Right lobe of liver (tissue), 4 donors: ENCODE data around the gene ELMOD1.

Experiments
- POLR2A ChIP-seq: fragments of 450-650 bp; IDR thresholded peaks from one replicate; pipeline ENCODE4 v1.6.1; 2017; ENCODE audit warnings: antibody characterized with exemption, mild to moderate bottlenecking
- TF ChIP-seq, protein P1 (sequence below), 4 donors: fragments of 200-600 bp in 3 of 4; fragments of 450-650 bp in 1 of 4; IDR thresholded peaks; one replicate each; pipeline versions ENCODE4 v1.5.1 to v1.8.0; 2016 to 2022; ENCODE audit warnings: antibody characterized with exemption in 4 of 4, mild to moderate bottlenecking in 2 of 4
- donor health status: DM: no; HTN: no; CAD: no.
- donor health status: DM: no; HTN: no; CAD: no.
- donor health status: DM: no; HTN: yes; CAD: no.

DNA sequence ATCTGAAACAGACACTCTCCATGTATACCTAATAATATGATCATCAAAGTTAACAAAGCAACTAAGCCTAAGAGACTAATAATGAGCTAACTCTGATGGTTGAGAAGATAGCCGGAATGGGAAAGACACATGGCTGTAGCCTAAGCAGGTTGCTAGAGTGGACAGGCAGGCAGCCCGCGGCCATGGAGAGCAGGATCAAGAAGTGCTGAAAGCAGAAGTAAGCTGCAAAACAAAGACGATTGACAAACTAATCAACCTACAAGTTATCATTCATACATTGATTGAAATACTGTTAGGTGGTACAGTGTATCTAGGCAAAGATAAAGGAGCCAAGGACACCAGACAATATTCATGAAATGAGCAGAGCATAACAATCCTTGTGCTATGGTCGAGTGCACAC lies 91.6 kb downstream of the ELMOD1 start:
- TF ChIP-seq, protein P1, sequence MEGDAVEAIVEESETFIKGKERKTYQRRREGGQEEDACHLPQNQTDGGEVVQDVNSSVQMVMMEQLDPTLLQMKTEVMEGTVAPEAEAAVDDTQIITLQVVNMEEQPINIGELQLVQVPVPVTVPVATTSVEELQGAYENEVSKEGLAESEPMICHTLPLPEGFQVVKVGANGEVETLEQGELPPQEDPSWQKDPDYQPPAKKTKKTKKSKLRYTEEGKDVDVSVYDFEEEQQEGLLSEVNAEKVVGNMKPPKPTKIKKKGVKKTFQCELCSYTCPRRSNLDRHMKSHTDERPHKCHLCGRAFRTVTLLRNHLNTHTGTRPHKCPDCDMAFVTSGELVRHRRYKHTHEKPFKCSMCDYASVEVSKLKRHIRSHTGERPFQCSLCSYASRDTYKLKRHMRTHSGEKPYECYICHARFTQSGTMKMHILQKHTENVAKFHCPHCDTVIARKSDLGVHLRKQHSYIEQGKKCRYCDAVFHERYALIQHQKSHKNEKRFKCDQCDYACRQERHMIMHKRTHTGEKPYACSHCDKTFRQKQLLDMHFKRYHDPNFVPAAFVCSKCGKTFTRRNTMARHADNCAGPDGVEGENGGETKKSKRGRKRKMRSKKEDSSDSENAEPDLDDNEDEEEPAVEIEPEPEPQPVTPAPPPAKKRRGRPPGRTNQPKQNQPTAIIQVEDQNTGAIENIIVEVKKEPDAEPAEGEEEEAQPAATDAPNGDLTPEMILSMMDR (IDR thresholded peaks at IDR 0.05), result no peak
- TF ChIP-seq POLR2A, result no peak
